Epithelial cell of esophagus (primary cell): ENCODE results near the gene HOXB5.
A peak's percentile ranks its signal among the peaks of the same experiment; 100 is the strongest.

Experiments used
- DNase-seq: peaks from one replicate; pipeline ENCODE4 v3.0.0; 2010; ENCODE audit warnings: low read depth
- H3K4me3 ChIP-seq: 2 replicates; pipeline ENCODE4 v1.5.1; 2011; ENCODE audit warnings: mild to moderate bottlenecking, low read length, control low read depth
- TF ChIP-seq, protein P1 (sequence below): IDR thresholded peaks from 2 replicates; pipeline ENCODE4 v1.5.1; 2011; ENCODE audit warnings: low read depth, mild to moderate bottlenecking, low read length, control low read depth, inconsistent platforms; ENCODE audit not compliant: insufficient read depth; ENCODE audit errors: missing control alignments

Gene HOXB5

DNA sequence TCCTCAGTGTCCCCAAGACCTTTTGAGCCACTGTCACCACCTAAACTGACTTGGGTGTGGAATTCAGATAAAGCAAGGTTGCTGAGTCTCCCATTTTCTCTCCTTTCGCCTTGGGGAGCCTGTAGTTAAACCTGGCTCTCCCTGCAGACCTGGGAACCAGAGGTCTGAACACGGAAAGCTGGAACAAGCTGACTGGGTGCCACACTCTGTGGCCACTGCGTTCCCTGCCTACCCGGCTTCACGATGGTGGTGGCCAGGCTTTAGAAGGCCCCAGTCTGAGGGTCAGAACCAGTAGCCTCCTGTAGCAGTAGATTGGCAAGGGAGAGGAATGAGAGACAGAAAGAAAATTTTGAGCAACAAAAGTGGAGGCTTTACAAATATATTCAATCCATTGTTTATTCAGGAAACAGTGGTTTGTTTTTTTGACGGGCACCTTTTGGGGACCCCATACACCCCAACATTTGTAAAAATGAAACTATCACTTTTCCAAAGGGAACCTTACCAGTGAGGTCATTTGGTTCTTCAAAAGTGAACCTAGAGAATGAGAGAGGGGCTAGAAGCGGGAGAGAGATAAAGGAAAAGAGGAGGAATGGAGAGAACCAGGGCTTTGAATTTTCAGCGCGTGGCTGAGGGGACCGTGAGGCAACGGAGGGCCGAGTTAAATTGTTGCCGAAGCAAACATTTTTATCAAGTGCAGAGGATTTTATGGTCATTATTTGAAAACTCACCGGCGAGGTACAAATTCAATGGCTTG, 23.3 kb upstream of the HOXB5 start:
- TF ChIP-seq, protein P1, sequence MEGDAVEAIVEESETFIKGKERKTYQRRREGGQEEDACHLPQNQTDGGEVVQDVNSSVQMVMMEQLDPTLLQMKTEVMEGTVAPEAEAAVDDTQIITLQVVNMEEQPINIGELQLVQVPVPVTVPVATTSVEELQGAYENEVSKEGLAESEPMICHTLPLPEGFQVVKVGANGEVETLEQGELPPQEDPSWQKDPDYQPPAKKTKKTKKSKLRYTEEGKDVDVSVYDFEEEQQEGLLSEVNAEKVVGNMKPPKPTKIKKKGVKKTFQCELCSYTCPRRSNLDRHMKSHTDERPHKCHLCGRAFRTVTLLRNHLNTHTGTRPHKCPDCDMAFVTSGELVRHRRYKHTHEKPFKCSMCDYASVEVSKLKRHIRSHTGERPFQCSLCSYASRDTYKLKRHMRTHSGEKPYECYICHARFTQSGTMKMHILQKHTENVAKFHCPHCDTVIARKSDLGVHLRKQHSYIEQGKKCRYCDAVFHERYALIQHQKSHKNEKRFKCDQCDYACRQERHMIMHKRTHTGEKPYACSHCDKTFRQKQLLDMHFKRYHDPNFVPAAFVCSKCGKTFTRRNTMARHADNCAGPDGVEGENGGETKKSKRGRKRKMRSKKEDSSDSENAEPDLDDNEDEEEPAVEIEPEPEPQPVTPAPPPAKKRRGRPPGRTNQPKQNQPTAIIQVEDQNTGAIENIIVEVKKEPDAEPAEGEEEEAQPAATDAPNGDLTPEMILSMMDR = no peak
- no peak for DNase-seq
- no peak overlapping the region for H3K4me3 ChIP-seq

DNA sequence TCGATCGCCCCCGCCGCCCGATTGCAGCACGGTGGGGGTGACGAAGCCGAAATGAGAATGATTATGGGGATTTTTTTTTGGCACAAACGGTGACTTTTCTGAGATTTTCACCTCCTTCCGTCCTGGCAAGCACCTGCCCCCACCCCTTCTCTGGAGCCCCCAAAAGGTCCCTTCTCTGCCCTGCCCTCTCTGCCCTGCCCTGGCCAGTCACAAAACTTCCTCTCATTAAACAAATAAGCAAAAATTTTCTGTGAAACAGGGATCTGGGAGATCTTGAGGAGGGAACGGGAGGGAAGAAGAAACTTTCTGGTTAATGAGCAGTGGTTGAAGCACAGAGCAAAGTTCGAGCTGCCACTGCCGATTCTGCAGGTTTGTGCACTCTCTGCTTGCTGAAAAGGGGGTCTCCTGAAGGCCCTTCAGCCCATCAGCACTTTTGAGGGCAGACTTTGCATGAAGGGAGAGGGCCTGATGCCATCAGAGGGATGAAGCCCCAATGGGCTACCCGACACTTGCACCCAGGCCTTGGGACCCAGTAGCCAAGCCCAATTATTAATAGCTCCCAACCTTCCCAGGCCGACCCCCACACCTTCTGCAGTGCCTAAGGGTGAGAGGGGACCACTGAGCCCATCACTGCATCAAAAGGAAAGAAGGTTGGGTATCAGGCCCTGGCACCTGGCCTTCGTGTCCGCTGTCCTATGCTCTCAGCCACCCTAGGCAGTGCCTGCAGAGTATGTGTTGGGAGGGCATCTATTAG, 22.6 kb upstream of the HOXB5 start:
- no peak for DNase-seq
- no peak overlapping the region for H3K4me3 ChIP-seq
- TF ChIP-seq, protein P1 = no peak

DNA sequence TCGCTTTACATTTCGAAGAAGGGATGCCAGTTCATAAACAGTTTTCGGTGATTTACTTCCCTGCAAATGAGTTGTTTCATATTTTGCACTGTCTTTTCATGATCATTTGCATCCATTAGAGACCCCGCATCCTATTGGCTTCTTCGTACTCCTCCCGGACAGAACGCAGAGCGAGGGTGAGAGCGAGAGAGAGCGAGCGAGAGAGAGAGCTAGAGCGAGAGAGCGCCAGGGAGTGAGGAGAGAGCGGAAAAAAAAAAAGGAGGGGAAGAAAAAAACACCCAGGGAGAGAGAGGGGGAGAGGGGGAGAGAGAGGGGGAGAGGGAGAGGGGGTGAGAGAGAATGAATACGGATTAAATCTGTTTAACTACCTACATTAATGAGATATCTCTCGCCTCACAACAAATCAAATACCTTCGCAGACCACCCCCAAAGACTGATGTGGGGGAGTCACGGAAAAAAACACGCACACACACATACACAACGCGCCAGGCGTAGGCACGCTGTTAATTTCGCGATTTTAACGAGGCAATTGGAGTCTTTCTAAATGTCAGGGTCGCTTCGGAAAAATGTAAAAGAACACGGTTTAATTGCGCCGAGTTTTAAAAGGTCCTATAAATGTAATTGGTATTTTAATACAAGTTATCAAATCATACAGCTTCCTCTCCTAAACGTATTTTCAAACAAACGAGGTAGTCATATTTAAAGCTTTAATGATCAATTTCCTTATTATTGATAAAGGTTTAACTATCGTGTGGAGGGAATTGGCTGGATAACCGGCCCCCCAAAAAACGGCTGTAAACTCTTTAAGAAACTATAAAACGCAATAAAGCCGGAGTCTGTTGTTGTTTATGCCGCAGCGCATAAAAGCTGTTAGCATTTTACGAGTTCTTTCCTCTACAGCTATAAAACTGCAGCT, 21.7 kb upstream of the HOXB5 start, which contains the start of gene HOXB8:
Gene HOXB8 (minus strand): TSS at position 246 of the 916 bp plus-strand sequence. CDS start 588 bp downstream, outside the sequence.
- TF ChIP-seq, protein P1 = no peak
- no peak for DNase-seq
- no peak within 1 kb of the TSS for H3K4me3 ChIP-seq

DNA sequence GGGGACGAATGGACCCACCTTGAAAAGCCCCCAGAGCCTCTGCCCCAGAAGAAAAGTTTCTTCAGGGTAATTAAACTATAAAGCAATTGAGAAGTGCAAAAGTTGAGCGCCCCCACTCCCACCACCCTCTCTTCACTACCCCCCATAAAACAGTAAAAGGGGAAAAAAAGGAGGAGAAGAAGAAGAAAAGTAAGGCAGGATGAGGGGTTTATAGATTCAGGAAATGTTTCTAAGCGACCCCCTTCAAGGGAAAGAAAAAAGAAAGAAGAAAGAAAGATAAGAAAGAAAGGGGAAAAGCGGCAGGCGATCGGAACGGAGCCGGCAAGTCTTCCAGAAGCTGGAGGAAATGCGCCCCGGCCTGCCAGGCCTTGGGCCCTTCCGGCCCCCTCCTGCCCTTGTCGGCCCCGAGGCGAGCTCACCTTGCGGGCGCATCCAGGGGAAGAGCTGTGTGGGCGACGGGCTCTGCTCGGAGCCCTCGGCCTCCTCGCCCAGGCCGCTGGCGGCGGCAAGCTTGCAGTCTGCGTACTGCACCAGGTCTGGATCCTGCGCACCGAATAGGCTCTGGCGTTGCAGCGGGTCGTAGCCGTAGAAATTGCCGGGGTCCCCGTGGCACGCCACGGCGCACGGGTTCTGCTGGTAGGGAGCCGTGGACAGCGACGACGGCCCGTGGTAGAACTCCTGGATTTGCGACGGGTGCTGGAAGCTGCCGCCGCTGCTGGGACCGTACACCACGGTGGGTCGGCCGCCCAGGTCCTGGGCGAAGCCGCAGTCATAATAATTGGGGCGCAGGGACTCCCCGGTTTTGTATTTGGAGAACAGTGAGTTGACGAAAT, 20.5 kb upstream of the HOXB5 start:
- TF ChIP-seq, protein P1 = no peak
- H3K4me3 ChIP-seq = no peak overlapping the region
- DNase-seq = peak; percentile 25

DNA sequence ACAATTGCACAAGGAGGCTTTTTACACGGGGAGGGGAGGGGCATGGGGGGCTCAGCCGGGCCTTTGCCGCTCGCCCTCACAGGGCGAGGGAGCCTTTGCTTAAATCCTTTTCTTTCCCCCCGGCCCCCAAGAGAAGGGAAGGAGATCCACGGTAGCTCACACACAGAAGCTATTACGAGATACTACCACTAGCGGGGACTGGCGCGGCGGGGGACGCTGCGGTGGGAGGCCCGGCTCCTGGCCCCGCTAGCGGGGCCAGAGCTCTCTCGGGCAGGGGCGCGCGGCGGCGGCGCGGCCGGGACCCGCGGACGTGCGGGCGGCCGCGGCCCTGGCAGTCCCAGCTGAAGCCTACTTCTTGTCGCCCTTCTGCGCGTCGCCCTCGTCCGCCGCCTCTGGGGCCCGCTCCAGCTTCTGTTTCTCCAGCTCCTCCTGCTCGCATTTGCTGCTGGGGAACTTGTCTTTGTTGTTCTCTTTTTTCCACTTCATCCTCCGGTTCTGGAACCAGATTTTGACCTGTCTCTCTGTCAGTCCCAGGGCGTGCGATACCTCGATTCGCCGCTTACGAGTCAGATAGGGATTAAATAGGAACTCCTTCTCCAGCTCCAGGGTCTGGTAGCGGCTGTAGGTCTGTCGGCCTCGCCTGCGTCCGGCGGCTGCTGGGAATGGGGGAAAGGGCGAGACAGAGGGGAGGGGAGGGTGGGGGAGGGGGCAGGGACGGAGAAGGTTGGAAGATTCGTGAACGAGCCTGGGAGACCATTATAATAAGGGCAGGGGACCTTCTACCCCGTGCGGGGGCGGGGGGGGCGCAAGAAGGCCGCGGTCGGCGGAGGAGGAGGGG, 19.5 kb upstream of the HOXB5 start:
- TF ChIP-seq, protein P1 = no peak
- DNase-seq = peak; percentile 22
- no peak overlapping the region for H3K4me3 ChIP-seq
